ENCODE results near the gene CHID1.

CHID1 gene

DNA sequence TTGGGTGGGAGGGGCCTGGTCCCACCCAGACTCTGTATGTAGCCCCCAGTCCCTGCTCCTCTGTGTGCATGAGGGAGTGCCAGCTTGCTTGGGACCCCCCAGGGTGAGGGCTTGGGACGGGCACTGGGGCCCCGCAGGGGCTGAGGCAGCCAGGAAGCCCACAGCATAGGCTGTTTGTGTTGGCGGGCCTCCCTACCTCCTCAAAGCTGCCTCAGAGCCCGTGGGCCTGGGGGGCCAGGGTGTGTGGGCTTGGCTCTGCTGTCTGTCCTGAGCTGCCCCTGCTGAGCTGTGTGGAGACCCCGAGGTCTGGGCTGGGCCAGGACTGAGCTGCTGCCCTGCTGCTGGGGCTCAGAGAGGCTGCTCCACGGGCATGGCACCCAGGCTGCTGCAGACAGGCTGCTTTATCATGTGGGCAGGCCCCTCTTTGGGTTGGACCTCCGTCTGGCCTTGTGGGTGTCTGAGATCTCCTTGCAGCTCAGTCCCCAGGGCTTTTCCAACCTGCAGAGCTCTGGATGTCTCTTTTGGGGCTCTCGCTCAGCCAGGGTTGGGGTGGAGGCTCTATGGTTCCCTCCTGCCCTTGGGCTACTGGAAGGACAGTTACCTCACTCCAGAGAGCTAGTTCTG, 64.6 kb downstream of the CHID1 start:
- DNase-seq: no peak

DNA sequence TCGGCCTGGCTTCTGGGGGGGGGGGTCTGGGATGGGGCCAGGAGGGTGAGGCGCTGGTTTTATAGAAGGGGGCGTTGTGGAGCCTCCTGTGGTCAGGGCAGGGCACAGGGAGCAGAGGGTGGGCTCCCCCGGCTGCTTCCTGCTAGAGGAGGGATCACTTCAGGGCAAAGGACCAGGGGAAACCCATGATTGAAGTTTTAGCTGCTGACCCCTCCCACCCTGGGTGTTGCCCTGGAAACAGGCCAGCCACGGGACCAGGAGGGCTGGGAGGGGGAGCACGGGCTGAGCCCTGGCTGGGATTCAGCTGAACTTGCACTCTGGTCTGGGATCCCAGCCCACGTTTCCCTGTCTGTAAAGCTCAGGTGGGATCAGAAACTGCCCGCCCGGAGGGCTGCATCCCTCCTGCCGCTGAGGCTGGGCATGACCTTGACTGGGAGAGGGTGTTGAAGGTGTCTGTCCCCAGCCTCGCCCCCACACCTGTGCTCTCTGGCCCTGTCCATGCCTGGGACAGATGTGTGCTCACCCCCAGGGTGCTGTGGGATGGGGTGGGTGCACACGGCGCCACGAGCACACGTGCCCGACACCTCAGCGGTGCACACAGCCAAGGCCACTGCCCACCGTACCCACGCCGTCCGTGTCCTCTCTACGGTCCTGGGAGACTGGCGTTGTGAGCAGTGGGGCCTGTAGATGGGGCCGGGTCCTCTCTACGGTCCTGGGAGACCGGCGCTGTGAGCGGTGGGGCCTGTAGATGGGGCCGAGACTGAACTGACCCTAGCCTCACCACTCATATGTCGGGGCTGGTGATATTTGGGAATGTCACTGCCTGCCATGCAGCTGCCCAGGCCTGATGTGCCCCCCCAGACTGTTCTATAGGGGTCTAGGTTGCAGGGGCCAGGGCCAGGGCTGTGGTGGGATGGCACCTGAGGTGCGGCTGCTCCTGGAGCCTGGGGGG, 65.6 kb downstream of the CHID1 start:
- DNase-seq: peak in 1 of 2 experiments; percentile 67

DNA sequence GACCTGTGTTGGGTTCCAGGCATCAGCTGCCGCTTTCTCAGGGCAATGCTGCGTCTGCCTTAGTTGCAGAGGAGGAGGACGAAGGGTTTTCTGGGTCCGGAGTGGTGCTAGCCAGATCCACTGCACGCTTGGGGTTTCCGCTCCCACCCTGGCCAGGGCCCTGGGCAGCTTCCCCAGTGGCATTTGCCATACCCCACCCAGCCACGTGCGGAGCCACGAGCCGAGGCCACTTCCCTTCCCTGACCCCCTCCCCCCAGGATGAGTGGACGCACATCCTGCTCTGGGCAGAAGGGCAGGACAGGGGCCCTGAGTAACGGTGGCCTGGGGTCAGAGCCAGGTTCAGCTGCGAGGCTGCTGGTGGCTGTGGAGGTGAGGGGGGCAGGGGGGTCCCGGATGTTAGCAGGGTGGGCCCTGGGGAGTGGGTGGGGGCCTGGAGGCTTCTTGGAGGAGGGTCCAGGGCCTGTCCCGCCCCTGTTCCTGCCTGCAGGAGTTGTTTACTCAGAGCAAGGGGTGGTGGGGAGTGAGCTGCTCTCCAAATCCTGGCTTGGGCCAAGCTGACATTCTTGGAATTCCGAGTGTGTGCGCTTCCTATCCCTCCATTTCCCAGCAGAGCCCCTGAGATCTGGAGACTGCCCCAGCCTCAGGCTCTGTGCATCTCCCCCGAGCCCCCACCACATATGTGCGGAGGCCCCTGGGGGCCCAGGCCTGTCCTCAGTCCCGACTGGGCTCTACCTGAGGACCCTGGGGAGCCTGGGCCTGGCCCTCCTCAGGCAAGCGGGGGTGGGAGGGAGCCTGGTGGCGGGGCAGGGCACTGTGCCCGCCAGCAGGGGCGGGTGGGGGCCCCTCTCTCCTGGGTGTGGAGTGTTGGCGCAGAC, 66.6 kb downstream of the CHID1 start:
- peak; percentile 88 to 90 for DNase-seq

DNA sequence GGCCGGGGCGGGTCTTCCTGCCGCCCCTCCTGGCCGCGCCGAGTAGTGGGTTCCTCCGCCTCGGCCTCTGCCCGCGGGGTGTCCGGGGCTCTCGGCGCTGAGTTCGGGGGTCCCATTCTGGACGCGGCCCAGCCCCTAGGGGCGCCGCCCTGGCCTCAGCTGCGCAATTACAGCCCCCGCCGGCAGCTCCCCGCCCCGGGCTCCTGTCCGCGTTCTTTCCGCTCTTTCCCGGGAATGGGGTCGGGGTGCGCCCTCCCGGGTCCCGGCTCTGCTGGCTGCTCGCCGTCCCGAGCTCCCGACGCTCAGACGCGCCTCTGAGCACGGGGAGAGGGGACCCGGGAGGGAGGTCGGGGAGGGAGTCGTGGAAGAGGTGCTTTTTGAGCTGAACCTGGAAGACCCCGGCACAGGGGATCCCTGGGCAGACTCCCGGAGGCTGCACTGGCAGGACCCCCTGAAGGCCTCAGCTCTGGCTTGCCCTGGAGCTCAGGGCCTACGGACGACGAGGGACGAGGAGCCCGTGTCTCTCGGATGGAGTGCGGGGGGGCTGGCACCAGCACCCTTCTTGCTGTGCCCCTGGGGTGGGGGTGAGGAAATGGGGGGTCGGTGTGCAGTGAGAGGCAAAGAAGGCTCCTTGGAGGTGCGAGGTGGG, 67.4 kb downstream of the CHID1 start:
- DNase-seq: no peak

DNA sequence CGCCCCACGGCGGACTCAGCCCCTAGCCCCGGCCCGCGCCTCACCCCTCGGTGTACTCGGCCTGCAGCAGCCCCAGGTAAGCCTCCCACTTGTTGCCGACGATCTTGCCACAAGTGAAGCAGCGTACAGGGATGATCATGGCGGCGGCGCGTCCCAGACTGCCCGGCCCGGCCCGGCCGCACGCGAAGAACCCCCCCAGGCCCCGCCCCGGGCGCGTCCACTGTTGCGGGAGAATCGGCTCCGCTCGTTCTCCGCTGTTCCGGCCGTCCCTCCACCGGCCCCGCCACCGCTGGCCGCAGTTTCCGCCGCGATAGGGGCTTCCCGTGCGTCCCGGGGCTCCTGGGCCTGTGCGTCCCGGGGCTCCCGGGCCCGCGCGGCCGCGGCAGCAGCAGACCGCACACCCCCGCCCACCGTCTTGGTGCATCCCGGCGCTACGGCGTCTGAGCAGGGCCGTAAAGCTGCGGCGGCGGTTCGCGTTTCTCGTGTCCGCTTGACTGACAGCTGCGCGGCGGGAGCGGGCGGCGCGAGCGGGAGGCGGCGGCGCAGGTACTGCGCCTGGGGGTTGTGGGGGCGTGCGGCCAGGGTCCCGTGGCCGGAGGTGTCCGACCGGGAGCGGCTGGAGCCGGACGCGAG, 68.1 kb downstream of the CHID1 start, which contains the start of the genes POLR2L and TSPAN4:
Gene POLR2L (minus strand): TSS at position 160 of the 633 bp plus-strand sequence. CDS start 21 bp downstream, at position 139.
Gene TSPAN4 (plus strand): TSS at position 483 of the 633 bp plus-strand sequence. CDS start 7,453 bp downstream, outside the sequence.
- peak; percentile 55 to 77 for DNase-seq

DNA sequence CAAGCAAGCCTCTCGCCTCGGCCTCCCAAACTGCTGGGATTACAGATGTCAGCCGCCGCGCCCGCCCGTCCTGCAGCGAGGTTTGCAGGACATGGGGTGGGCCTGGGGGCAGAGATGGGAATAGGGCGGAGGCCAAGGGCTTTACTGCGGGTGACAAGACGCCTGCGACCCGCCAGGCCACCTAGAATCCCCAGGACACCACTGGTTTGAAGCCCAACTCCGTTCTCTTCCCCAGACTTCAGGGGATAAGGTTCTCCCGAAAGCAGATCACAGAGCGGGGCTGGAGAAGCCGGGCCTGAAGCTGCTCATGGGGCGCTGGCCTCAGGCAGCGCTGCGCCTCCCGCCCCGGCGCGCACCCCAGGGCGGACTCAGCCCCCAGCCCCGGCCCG, 68.6 kb downstream of the CHID1 start:
- DNase-seq: no peak

DNA sequence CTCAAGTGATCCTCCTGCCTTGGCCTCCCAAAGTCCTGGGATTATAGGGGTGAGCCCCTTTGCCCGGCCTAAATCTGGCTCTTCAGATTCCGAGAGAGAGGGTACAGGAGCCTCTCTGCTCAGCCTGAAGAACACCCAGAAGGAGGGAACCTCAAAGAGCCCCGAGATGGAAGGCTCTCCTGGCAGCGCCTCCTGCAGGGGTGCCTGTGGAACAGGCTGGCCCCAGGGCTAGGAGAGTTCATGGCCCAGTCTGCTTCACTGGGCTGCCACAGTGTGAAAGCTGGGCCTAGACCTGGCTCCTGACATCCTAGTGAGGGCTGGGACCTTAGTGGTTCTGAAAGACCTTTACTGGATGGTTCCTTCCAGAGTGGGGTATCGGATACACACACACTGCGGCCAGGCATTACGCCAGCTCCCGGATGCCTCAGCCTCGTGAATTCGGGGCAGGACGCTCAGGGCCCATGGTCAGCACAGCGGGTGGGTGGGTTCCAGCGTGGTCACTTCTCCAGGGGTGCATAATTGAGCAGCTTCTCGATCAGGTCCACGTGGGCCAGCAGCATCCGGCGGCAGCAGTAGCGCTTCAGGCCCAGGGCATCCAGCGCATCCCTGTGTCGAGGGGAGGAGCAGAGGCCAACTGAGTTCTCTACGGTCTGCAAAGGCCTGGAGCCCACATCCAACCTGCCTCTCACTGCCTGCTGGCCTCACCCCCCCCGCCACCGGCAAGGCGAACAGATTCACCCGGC, 70.6 kb downstream of the CHID1 start:
- DNase-seq: no peak

DNA sequence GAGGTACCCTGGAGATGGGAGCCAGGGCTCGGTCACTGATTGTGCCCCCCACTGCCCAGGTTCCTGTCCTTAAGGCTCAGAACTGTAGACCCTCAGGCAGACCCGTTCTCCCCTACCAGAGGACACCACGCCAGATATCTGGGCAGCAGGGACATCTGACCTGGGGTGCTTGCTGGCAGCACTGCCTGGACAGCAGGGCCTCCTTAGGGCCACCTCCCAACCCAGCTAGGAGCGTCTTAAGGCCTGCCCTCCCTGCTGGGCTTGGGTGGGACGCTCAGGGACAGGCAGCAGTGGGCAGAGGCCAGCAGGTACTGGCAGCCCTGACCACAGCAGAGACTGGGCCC, 71.4 kb downstream of the CHID1 start:
- no peak for DNase-seq

DNA sequence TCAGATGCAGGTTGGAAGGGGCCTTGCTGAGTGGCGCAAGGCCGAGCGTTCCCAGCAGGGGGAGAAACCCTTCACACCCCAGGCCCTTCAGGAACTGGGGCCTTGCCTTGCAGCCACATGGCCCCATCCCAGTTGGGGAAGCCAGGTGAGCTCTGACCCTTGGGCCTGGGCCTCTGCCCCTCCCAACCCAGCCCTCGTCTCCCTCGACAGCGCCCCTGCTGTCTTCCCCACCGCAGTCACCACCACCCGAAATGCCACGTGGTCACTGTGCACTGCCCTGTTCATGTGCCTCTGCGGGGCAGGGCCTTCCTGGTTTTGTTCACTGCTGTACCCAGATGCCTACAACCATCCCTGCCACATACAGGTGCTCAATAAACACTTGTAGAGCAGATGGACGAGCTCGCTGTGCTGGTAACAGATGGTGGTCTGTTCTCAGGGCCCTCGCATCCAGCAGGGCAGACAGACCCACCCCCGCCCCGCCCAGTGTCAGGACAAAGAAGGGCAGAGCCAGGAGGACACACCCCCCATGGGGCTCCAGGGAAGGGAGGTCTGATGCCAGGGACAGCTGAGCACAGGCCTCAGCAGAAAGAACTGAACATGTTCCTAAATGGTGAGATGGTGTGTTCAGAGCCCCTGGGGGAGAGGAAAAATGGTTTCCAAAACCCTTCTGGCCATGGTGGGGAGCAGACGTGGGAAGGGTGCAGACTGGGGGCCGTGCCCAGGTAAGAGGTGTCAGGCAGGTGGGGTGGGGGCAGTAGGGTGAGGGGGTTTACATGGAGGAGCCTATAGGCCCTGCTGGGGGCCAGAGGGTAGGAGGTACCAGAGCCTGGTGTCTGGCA, 72.0 kb downstream of the CHID1 start:
- peak in 1 of 2 experiments; percentile 64 for DNase-seq

DNA sequence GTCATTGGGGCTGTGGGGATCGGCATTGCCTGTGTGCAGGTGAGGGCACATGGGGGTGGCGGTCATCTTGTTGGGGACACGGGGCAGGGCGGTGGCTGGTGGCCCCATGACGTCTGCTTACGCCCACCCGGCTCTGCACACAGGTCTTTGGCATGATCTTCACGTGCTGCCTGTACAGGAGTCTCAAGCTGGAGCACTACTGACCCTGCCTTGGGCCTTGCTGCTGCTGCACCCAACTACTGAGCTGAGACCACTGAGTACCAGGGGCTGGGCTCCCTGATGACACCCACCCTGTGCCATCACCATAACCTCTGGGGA, 72.7 kb downstream of the CHID1 start:
- no peak for DNase-seq

DNA sequence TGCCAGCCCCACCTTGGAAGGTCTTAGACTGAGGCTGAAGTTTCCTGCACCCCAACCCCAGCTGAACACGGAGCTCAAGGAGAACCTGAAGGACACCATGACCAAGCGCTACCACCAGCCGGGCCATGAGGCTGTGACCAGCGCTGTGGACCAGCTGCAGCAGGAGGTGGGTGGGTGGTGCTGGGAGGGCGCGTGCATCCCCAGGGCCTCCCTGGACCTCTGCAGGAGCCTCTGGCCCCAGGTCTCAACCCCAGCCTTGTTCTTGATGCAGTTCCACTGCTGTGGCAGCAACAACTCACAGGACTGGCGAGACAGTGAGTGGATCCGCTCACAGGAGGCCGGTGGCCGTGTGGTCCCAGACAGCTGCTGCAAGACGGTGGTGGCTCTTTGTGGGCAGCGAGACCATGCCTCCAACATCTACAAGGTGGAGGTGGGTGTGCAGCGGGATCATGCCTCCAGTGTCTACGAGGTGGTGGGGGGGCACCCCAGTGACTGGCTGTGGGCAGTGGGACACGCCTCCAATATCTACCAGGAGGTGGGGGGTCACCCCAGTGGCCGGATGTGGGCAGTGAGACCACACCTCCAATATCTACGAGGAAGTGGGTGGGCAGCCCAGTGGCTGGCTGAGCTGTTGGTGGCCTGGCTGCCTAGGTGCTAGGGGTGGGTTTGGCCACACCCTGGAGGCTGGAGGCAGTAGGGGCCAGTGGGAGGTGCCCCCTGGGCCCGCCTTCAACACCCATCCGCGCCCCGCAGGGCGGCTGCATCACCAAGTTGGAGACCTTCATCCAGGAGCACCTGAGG, 73.2 kb downstream of the CHID1 start:
- DNase-seq: no peak

DNA sequence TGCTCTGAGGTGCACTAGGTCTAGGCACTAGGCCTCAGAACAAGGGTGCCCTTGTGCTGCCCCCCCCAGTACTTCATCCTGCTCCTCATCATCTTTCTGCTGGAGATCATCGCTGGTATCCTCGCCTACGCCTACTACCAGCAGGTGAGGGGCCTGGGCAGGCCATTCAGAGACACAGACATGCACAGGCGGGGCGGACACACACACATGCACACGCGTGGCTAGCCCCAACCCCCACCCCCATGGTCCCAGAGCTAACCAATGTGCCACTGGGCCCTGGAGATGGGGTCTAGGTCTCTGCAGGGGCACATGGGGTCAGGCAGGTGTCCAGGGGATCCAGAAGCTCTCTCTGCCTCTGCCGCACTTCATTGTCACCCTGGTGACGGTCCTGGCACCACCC, 73.9 kb downstream of the CHID1 start:
- no peak for DNase-seq

DNA sequence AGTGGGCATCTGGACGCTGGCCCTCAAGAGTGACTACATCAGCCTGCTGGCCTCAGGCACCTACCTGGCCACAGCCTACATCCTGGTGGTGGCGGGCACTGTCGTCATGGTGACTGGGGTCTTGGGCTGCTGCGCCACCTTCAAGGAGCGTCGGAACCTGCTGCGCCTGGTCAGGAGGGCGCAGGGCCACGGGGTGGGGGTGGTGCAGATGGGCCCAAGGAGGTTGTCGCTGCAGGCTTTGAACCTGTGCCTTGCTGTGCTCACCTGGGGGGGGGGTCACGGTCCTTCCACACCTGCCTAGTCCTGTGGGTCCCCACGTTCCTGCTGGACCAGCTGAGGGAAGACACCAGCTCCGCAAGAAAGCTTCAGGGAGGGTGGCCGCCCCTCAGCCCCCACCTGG, 74.3 kb downstream of the CHID1 start:
- DNase-seq: no peak

DNA sequence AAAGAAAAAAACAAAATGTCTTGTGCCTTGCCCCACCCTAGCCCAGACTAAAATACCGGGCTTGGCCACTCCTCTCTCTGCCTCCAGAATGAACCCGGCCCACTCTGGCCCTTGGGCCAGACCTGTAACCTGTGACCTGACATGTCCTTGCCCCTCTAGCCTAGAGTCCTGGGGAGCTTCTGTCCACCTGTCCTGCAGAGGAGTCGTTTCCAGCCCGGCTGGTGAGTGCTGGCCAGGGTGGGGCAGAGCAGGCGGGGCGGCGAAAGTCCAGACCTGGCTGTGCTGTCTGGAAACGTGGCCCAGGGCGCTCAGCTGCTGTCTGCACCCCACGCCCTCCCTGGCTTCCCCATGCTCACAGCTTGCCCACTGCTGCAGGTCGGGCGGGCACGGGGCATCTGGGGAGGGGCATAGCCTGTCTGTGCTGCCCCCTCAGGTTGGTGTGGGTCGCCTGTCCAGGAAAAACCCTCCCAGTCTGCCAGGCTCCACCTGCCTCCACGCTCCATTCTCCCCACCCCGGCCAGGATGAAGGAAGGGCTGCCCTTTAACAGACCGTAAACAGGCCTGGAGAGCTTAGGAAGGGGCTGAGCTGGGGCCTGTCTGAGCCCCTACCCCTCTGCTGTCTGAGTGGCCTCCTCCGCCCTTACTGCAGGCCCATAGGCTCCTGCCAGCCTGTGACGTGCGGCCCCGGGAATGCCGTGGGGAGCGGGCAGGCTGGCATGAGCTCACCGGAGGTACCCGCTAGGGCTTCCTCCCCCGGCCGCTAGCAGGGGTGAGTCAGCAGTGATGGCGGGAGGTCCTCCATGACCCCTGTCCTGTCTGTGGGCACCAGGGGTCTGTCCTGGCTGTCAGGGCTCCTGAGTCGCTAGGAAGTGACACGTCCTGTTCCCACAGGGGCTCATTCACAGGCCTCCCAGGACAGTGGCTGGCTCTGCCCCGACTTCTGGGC, 76.0 kb downstream of the CHID1 start:
- peak; percentile 94 to 95 for DNase-seq

DNA sequence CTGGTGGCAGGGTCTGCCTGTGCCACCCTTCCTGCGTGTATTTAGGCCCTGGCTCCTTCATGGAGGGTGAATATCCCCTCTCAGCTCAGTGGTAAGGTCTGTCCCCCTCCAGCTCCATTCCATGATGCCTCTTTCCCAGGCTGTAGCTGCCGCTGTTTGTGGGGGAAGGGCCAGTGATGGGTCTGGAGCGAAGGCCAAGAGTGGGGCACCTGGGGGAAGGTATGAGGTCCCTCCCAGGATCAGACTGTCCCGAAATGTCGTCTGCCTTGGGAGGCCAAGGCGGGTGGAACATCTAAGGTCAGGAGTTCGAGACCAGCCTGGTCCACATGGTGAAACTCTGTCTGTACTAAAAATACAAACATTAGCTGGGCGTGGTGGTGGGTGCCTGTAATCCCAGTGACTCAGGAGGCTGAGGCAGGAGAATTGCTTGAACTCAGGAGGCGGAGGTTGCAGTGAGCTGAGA, 76.7 kb downstream of the CHID1 start:
- no peak for DNase-seq

DNA sequence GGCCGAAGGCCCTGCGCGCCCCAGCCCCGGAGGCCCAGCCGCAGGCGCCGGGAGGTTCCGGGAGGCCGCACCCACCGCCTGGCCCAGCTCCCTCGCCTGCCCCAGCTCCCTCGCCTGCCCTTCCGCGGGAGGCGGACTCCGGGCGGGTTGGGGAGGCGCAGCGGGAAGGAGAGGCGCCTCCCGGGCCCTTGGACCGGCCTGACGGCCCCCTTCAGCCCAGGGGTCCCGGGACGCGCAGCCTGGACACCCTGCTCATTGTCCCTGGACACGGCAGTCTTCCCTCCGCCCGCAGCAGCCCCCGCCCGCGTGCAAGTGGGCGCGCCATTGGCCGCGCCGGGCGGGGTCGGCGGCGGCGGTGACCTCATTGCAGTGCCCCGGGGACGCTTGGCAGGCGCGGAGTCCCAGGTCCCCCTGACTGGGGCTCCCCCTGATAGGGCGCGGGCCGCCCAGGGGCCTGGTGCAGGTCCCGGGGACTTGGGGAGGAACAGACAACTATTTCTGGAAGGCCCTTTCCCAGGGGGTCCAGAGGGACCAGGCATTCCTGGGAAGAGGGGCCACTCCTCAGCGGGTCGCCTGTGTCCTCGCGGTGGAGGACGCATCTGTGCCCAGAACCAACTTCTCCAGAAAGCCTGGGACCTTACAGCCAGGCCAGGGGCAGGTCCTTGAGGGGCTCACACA, 77.4 kb downstream of the CHID1 start:
- no peak for DNase-seq

DNA sequence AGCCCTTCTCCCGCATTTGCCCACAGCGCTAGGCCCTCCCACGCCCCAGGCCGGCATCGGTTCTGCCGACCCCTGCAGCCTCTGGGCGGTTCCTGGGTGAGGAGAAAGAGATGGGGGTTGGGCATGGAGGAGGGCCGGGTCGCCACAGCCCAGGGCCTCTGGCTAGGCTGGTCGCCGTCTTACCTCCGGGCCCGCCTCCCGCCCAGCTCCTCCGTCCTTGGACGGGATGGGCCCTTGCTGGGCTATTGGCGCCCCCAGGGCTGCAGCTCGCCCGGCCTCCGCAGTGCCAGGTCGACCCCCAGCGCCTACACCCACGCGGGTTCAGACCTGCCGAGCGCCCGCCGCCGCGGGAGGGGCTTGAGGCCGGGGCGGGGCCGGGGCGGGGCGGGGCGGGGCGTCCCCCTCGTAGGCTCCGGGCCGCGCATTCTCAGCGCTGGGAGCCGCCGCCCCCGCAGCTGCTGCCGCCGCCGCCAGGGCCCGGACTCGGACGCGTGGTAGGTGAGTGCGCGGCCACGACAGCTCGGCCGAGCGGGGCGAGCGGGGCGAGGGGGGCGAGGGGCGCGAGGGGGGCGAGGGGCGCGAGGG, 78.0 kb downstream of the CHID1 start, which contains the start of gene CD151:
Gene CD151 (plus strand): TSS at position 424 of the 585 bp plus-strand sequence. CDS start 3,118 bp downstream, outside the sequence.
- DNase-seq: peak in 1 of 2 experiments; percentile 67
